ENCODE data around the gene CDC42BPB.

GRCh38 chr14:103057372-103058163 lies at the start of gene CDC42BPB:
- peak in 1 of 4 donors; percentile 62 for TF ChIP-seq POLR2A (IDR thresholded peaks at IDR 0.05)
- TF ChIP-seq CTCF (IDR thresholded peaks at IDR 0.05): no peak

Data from upper lobe of left lung (tissue), 4 donors.